ENCODE measurements around the gene LLGL1.

The LLGL1 gene

GRCh38 chr17:18241229-18241871 lies 15.9 kb downstream of the LLGL1 start:
- H3K4me2 ChIP-seq (ENCODE audit: low read depth, low read length, poor library complexity, severe bottlenecking), result no peak overlapping the region
- H3K9me3 ChIP-seq (ENCODE audit: insufficient read depth, low read depth, low read length), result no peaks in the 10 kb centered on the region
- no peak overlapping the region for H3K9ac ChIP-seq (ENCODE audit: low read depth, low read length, poor library complexity, severe bottlenecking)
- H2AFZ ChIP-seq (ENCODE audit: low read length), result no peak overlapping the region
- H3K4me3 ChIP-seq (ENCODE audit: low read length, poor library complexity, severe bottlenecking), result no peak overlapping the region
- TF ChIP-seq EZH2phosphoT487 (IDR thresholded peaks at IDR 0.05; ENCODE audit: borderline replicate concordance), result no peak
- no peaks in the 10 kb centered on the region for H3K79me2 ChIP-seq (ENCODE audit: insufficient read depth, low read length)
- peaks cover 29% of the 10 kb centered on the region; the same call in 1 of the 2 replicates for H3K36me3 ChIP-seq (ENCODE audit: insufficient read depth, low read length)
- H3K27me3 ChIP-seq (ENCODE audit: insufficient read depth, low read length, poor library complexity, severe bottlenecking), result no peaks in the 10 kb centered on the region
- H3K4me1 ChIP-seq (ENCODE audit: insufficient read depth, low read length, poor library complexity, severe bottlenecking), result no peaks in the 10 kb centered on the region
- H4K20me1 ChIP-seq (ENCODE audit: insufficient read depth, low read length, poor library complexity, severe bottlenecking), result no peaks in the 10 kb centered on the region
- no peaks in the 10 kb centered on the region for H3F3A ChIP-seq (ENCODE audit: low read depth)
- no peaks in the 10 kb centered on the region for H3K9me2 ChIP-seq (replicated peaks; ENCODE audit: low read depth, low read length)

- no peak overlapping the region for H3K9ac ChIP-seq (ENCODE audit: low read depth, low read length, poor library complexity, severe bottlenecking)
- TF ChIP-seq, protein P1, sequence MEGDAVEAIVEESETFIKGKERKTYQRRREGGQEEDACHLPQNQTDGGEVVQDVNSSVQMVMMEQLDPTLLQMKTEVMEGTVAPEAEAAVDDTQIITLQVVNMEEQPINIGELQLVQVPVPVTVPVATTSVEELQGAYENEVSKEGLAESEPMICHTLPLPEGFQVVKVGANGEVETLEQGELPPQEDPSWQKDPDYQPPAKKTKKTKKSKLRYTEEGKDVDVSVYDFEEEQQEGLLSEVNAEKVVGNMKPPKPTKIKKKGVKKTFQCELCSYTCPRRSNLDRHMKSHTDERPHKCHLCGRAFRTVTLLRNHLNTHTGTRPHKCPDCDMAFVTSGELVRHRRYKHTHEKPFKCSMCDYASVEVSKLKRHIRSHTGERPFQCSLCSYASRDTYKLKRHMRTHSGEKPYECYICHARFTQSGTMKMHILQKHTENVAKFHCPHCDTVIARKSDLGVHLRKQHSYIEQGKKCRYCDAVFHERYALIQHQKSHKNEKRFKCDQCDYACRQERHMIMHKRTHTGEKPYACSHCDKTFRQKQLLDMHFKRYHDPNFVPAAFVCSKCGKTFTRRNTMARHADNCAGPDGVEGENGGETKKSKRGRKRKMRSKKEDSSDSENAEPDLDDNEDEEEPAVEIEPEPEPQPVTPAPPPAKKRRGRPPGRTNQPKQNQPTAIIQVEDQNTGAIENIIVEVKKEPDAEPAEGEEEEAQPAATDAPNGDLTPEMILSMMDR (conservative IDR thresholded peaks at IDR 0.05; ENCODE audit: low read length), result no peak
- TF ChIP-seq EZH2phosphoT487 (IDR thresholded peaks at IDR 0.05; ENCODE audit: borderline replicate concordance), result no peak
- no peaks in the 10 kb centered on the region for H3F3A ChIP-seq (ENCODE audit: low read depth)
- H3K4me1 ChIP-seq (ENCODE audit: insufficient read depth, low read length, poor library complexity, severe bottlenecking), result no peaks in the 10 kb centered on the region
- H3K9me3 ChIP-seq (ENCODE audit: insufficient read depth, low read depth, low read length), result no peaks in the 10 kb centered on the region
- H2AFZ ChIP-seq (ENCODE audit: low read length), result no peak overlapping the region
- peaks cover 44% of the 10 kb centered on the region; the same call in 1 of the 2 replicates for H3K36me3 ChIP-seq (ENCODE audit: insufficient read depth, low read length)
- H3K27me3 ChIP-seq (ENCODE audit: insufficient read depth, low read length, poor library complexity, severe bottlenecking), result no peaks in the 10 kb centered on the region
- H3K4me3 ChIP-seq (ENCODE audit: low read length, poor library complexity, severe bottlenecking), result no peak overlapping the region
- H3K79me2 ChIP-seq (ENCODE audit: insufficient read depth, low read length), result no peaks in the 10 kb centered on the region
- H4K20me1 ChIP-seq (ENCODE audit: insufficient read depth, low read length, poor library complexity, severe bottlenecking), result no peaks in the 10 kb centered on the region
- H3K4me2 ChIP-seq (ENCODE audit: low read depth, low read length, poor library complexity, severe bottlenecking), result no peak overlapping the region
- H3K9me2 ChIP-seq (replicated peaks; ENCODE audit: low read depth, low read length), result no peaks in the 10 kb centered on the region
These were observed 19.8 kb downstream of the LLGL1 start for GRCh38 chr17:18245038-18245776.

GRCh38 chr17:18246109-18246725 lies 20.8 kb downstream of the LLGL1 start:
- H3K4me1 ChIP-seq (ENCODE audit: insufficient read depth, low read length, poor library complexity, severe bottlenecking), result no peaks in the 10 kb centered on the region
- no peak overlapping the region for H3K9ac ChIP-seq (ENCODE audit: low read depth, low read length, poor library complexity, severe bottlenecking)
- H3K9me3 ChIP-seq (ENCODE audit: insufficient read depth, low read depth, low read length), result no peaks in the 10 kb centered on the region
- peaks cover 54% of the 10 kb centered on the region; the same call in 1 of the 2 replicates for H3K36me3 ChIP-seq (ENCODE audit: insufficient read depth, low read length)
- H3K79me2 ChIP-seq (ENCODE audit: insufficient read depth, low read length), result no peaks in the 10 kb centered on the region
- H2AFZ ChIP-seq (ENCODE audit: low read length), result no peak overlapping the region
- TF ChIP-seq, protein P1 (conservative IDR thresholded peaks at IDR 0.05; ENCODE audit: low read length), result no peak
- no peak for TF ChIP-seq EZH2phosphoT487 (IDR thresholded peaks at IDR 0.05; ENCODE audit: borderline replicate concordance)
- H4K20me1 ChIP-seq (ENCODE audit: insufficient read depth, low read length, poor library complexity, severe bottlenecking), result no peaks in the 10 kb centered on the region
- no peaks in the 10 kb centered on the region for H3K27me3 ChIP-seq (ENCODE audit: insufficient read depth, low read length, poor library complexity, severe bottlenecking)
- no peak overlapping the region for H3K4me3 ChIP-seq (ENCODE audit: low read length, poor library complexity, severe bottlenecking)
- no peak overlapping the region for H3K4me2 ChIP-seq (ENCODE audit: low read depth, low read length, poor library complexity, severe bottlenecking)
- H3F3A ChIP-seq (ENCODE audit: low read depth), result no peaks in the 10 kb centered on the region
- no peaks in the 10 kb centered on the region for H3K9me2 ChIP-seq (replicated peaks; ENCODE audit: low read depth, low read length)

Data from Loucy (cell line).